Stimulated activated CD4-positive, alpha-beta T cell treated with anti-CD3 and anti-CD28 coated beads, TNF-alpha, amount 100 ng/mL, for 48 hours (primary cell): ENCODE results near the gene SLC29A2.
"Not testable (repeated sequence)": the region's sequence is repeated elsewhere in the genome, so short reads cannot be mapped to it uniquely, and the experiment has no call there.

Experiments used
- DNase-seq, 3 donors: peaks; one replicate each; pipeline ENCODE4 v3.0.0-alpha.2; 2020; ENCODE audit warnings: low read depth in 3 of 3

SLC29A2 gene

GRCh38 chr11:66333896-66334604 lies 37.5 kb downstream of the SLC29A2 start:
- DNase-seq = no peak

- DNase-seq = no peak
Observed at GRCh38 chr11:66333220-66333877, 38.2 kb downstream of the SLC29A2 start.

GRCh38 chr11:66332371-66333219 lies 39.0 kb downstream of the SLC29A2 start:
- no peak for DNase-seq

- no peak for DNase-seq
Observed at GRCh38 chr11:66331542-66332370, 39.8 kb downstream of the SLC29A2 start.

- DNase-seq = no peak
Observed at GRCh38 chr11:66330931-66331330, 40.6 kb downstream of the SLC29A2 start.

- DNase-seq = no peak
Observed at GRCh38 chr11:66329165-66329673, 42.3 kb downstream of the SLC29A2 start.

- peak; percentile 65 to 76 (median 72) for DNase-seq
Observed at GRCh38 chr11:66328302-66329144, 43.0 kb downstream of the SLC29A2 start.

- no peak for DNase-seq
Observed at GRCh38 chr11:66328031-66328301, 43.6 kb downstream of the SLC29A2 start.

- no peak for DNase-seq
Observed at GRCh38 chr11:66327171-66328030, 44.2 kb downstream of the SLC29A2 start.

- no peak for DNase-seq
Observed at GRCh38 chr11:66326261-66327111, 45.1 kb downstream of the SLC29A2 start.

GRCh38 chr11:66325263-66325671 lies 46.3 kb downstream of the SLC29A2 start:
- no peak for DNase-seq

- no peak for DNase-seq
Observed at GRCh38 chr11:66324664-66325063, 46.9 kb downstream of the SLC29A2 start.

- no peak for DNase-seq
Observed at GRCh38 chr11:66323684-66324083, 47.9 kb downstream of the SLC29A2 start.

GRCh38 chr11:66322732-66323427 lies 48.7 kb downstream of the SLC29A2 start:
- no peak for DNase-seq

- DNase-seq = no peak
Observed at GRCh38 chr11:66321606-66322005, 50.0 kb downstream of the SLC29A2 start.

- DNase-seq = not testable (repeated sequence)
Observed at GRCh38 chr11:66320748-66321147, 50.8 kb downstream of the SLC29A2 start.

GRCh38 chr11:66320289-66320688 lies 51.3 kb downstream of the SLC29A2 start:
- DNase-seq = not testable (repeated sequence)

GRCh38 chr11:66318600-66318970 lies 53.0 kb downstream of the SLC29A2 start:
- DNase-seq = no peak
